T-helper 2 cell treated with Interferon-gamma antibody and Interleukin-4, amounts not matched to agents 100 ng/mL and 5 ng/mL, for 36 hours (primary cell): ENCODE data around the gene NR1H2. TPM values are rescaled to one million over a fixed set of nuclear protein-coding genes. Genes with fewer than 3 reads are reported as not detected.
"Not testable (repeated sequence)": the region's sequence is repeated elsewhere in the genome, so short reads cannot be mapped to it uniquely, and the experiment has no call there.

Experiments used
- intact Hi-C: fragments of 100-400 bp; cut with micrococcal nuclease; formaldehyde crosslinking; loops from one replicate; pipeline ENCODE4 v1.15.1; 2023
- total RNA-seq: library from RNA; stranded (reverse); gene quantifications from 2 replicates; pipeline ENCODE4 v1.2.3, GENCODE V29; 2022

The NR1H2 gene
- total RNA-seq, 1 donor from 2014 or later, result 64.3 TPM

- intact Hi-C loops, result no loop called here
Observed at GRCh38 chr19:50341091-50341564, 35.1 kb upstream of the NR1H2 start.

DNA sequence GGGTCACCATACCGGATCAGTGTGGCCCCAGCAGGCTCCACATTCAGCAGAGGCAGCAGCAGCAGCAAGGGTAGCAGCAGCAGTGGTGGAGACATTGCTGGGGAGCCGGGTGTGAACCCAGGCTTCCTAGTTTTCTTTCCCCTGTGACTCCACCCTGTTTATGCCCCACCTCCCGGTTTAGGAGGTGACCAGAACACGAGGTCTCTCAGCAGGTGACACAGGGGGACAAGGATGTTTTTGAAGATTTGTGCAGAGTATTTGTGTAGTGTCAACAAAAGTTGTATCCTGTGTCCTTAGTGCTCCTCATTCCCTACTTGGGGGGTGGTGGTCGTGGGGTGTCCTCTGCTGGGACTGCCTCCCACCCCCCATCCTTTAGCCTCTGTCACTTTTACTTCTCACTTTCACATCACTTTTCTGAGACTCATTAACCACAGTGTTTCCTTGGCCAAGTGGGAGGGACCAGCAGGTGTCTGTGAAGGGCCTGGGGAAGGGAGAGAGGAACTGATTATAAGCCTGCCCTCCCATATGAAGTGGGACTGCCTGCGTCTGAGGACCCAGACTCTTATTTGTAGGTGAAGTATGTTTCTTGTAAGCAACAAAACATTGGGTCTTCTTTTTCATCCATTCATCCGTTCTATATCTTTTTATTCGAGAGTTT is 31.5 kb upstream of the NR1H2 start:
- intact Hi-C loops, result no loop called here

- intact Hi-C loops, result not testable (repeated sequence)
Observed at GRCh38 chr19:50347089-50347581, 29.1 kb upstream of the NR1H2 start.

DNA sequence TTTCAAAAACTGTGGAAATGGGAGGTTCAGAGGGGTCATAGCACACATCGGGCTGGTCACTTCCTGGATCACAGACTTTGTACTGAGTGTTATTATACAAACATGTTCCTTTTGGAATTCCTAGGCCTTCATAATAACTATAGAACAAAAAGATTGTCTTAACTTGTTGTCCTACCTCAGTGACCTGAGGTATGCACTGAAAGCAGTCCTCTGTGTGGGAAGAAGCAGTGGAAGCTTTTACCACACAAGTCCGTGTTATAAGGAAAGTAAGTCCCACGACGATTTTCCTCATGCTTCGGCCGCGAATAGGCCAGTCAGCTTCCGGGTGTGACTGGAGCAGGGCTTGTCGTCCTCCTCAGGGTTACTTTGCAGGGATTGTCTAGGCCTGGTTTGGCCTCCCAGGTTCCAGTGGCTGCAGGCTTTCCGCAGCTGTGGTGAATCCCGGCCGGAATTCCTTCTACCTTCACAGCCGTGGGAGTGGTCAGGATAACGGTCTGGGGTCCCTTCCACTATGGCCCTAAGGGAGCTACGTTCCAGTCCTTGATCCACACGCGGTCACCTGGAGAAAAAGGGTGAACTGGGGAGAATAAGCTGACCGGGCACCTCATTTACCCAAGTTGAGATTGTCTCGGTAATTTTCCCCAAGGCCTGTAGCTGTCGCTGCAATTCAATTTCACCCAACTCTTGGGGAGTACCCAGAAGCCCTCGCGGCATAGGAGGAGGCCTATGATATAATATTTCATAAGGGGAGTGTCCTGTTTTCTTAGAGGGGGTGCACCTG is 26.8 kb upstream of the NR1H2 start:
- intact Hi-C loops, result no loop called here

GRCh38 chr19:50352242-50352641 is 24.0 kb upstream of the NR1H2 start:
- intact Hi-C loops, result no loop called here

GRCh38 chr19:50353487-50353880 is 22.8 kb upstream of the NR1H2 start:
- intact Hi-C loops, result not testable (repeated sequence)

- intact Hi-C loops, result loop anchor here (1.0 to 2.0 kb wide), 7 partner anchors 12 to 200 kb away; partner anchors contain the start of genes EMC10, GARIN5A and NR1H2
Observed at GRCh38 chr19:50356691-50357177, 19.5 kb upstream of the NR1H2 start.

GRCh38 chr19:50357178-50358100 is 18.8 kb upstream of the NR1H2 start:
- intact Hi-C loops, result loop anchor here (1.0 to 2.0 kb wide), 8 partner anchors 11 to 199 kb away; partner anchors contain the start of genes EMC10, GARIN5A, NR1H2 and POLD1

- intact Hi-C loops, result loop anchor here (1.0 kb wide), 1 partner anchor 26 kb away; the partner anchor contains the start of gene POLD1
Observed at GRCh38 chr19:50358483-50359327, 17.6 kb upstream of the NR1H2 start.

DNA sequence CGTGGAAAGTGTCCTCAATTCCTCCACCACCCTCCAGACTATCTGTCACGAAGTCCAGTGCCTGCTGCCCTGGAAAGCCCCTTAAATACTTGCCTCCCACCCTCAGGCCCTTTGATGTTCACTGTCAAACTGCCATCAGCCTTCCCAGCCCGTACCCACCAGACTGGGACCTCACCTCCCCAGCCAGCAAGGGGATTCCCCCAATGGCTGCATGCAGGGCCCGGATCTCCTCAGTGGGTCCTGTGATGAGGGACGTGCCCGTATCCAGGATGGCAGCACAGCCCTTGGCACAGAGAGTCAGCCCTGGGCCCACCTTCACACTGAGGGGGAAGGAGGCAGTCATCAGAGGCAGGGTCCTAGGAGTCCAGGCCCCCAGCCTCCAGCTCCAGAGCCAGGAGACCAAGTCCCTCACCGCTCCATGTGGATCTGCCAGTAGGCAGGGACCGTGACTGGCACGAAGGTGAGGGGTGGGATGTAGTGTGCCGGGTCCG is 16.9 kb upstream of the NR1H2 start:
- intact Hi-C loops, result no loop called here

- intact Hi-C loops, result loop anchor here (10.0 kb wide), 2 partner anchors 363 to 423 kb away; partner anchors contain the start of gene CLEC11A
Observed at GRCh38 chr19:50361290-50362029, 14.8 kb upstream of the NR1H2 start.

GRCh38 chr19:50362030-50362412 is 14.2 kb upstream of the NR1H2 start:
- intact Hi-C loops, result loop anchor here (10.0 kb wide), 2 partner anchors 363 to 423 kb away; partner anchors contain the start of gene CLEC11A

- intact Hi-C loops, result loop anchor here (10.0 kb wide), 2 partner anchors 362 to 422 kb away; partner anchors contain the start of gene CLEC11A
Observed at GRCh38 chr19:50362656-50363424, 13.4 kb upstream of the NR1H2 start.

DNA sequence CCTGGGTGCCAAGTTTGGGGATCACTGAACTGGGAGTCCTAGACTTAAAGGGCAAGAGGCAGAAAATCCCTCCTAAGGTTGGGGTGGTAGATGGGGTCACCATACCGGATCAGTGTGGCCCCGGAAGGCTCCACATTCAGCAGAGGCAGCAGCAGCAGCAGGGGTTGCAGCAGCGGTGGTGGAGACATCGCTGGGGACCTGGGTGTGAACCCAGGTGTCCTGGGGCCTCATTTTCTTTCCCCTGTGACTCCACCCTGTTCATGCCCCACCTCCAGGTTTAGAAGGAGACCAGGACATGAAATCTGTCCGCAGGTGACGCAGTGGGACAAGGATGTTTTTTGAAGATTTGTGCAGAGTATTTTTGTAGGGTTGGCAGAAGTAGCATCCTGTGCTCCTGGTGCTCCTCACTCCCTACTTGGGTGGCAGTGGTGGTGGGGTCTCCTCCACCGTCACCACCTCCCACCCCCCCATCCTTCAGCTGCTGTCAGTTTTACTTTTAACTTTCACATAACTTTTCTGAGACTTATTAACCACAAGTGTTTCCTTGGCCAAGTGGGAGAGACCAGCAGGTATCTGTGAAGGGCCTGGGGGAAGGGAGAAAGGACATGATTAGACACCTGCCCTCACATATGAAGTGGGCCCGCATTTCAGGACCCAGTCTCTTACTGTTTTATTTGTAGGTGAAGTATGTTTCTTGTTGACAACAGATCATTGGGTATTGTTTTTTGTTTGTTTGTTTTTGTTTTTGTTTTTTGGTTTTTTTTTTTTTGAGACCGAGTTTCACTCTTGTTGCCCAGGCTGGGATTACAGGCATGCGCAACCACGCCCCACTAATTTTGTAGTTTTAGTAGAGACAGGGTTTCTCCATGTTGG is 10.6 kb upstream of the NR1H2 start, which contains the start of gene NAPSA:
NAPSA (minus strand) TSS at position 206 of the 873 bp plus-strand sequence; CDS start at position 188, 18 bp downstream.
- intact Hi-C loops, result loop anchor here (10.0 kb wide), 2 partner anchors 359 to 419 kb away; partner anchors contain the start of gene CLEC11A

- intact Hi-C loops, result loop anchor here (1.0 to 10.0 kb wide), 7 partner anchors 12 to 416 kb away; partner anchors contain the start of genes CLEC11A, JOSD2 and POLD1
Observed at GRCh38 chr19:50368649-50369570, 7.3 kb upstream of the NR1H2 start.
